OCI-LY7 (cell line): ENCODE measurements around the gene CGNL1. TPM values are rescaled to one million over a fixed set of nuclear protein-coding genes. Genes with fewer than 3 reads are reported as not detected.
A peak's percentile ranks its signal among the peaks of the same experiment; 100 is the strongest.

Experiments used
- BruUV-seq: library from RNA; stranded (reverse); fragments of 400-500 nt; replicated peaks from 2 replicates; lab custom pipeline; 2021; lab: Mats Ljungman, UMichigan
- CTCF ChIA-PET: fragments of 300-600 bp; sonication (Branson Sonifier 250); formaldehyde crosslinking; loops from one replicate; lab custom pipeline; 2022; ENCODE audit warnings: antibody characterized with exemption; ENCODE audit not compliant: unreplicated experiment; lab: Charles Lee
- POLR2A ChIA-PET: fragments of 300-600 bp; sonication (Branson Sonifier 250); formaldehyde crosslinking; loops from one replicate; lab custom pipeline; 2022; ENCODE audit warnings: antibody characterized with exemption; lab: Charles Lee
- DNase-seq: peaks from one replicate; pipeline ENCODE4 v3.0.0-alpha.2; 2015; ENCODE audit warnings: low spot score
- H2AFZ ChIP-seq: fragments of 200-600 bp; sonication (generic), shearing (Covaris generic); 2 replicates; pipeline ENCODE4 v1.6.1; 2014; ENCODE audit warnings: mild to moderate bottlenecking, antibody characterized with exemption, low read length, moderate library complexity
- H3K27ac ChIP-seq: fragments of 200-600 bp; sonication (generic); 2 replicates; pipeline ENCODE4 v1.5.1; 2014; ENCODE audit warnings: mixed run types, low read depth, mild to moderate bottlenecking, moderate library complexity, low read length, inconsistent platforms; ENCODE audit not compliant: poor library complexity, severe bottlenecking
- H3K36me3 ChIP-seq: fragments of 200-600 bp; sonication (generic); 2 replicates; pipeline ENCODE4 v1.6.1; 2014; ENCODE audit warnings: mild to moderate bottlenecking, antibody characterized with exemption, low read length, moderate library complexity, mixed read lengths; ENCODE audit not compliant: insufficient read depth
- H3K4me1 ChIP-seq: fragments of 200-600 bp; sonication (generic); 2 replicates; pipeline ENCODE4 v1.5.1; 2014; ENCODE audit warnings: mild to moderate bottlenecking, low read length; ENCODE audit not compliant: insufficient read depth, poor library complexity, severe bottlenecking
- H3K4me2 ChIP-seq: fragments of 200-600 bp; sonication (generic); 2 replicates; pipeline ENCODE4 v1.6.1; 2014; ENCODE audit warnings: mild to moderate bottlenecking, low read length
- H3K4me3 ChIP-seq: fragments of 200-600 bp; sonication (generic); 2 replicates; pipeline ENCODE4 v1.5.1; 2014; ENCODE audit warnings: mild to moderate bottlenecking, low read depth, low read length; ENCODE audit not compliant: poor library complexity, severe bottlenecking
- H3K79me2 ChIP-seq: fragments of 200-600 bp; sonication (generic); 2 replicates; pipeline ENCODE4 v1.6.1; 2016; ENCODE audit warnings: low read depth, mild to moderate bottlenecking, low read length, moderate library complexity, mixed read lengths; ENCODE audit not compliant: insufficient read depth
- H3K9me2 ChIP-seq: fragments of 200-600 bp; sonication (generic); 2 replicates; pipeline ENCODE4 v1.6.1; 2016; ENCODE audit warnings: mild to moderate bottlenecking, low read length, mixed read lengths; ENCODE audit not compliant: insufficient read depth
- H3K9me3 ChIP-seq: fragments of 200-600 bp; sonication (generic); 2 replicates; pipeline ENCODE4 v1.6.1; 2014; ENCODE audit warnings: mild to moderate bottlenecking, mixed run types, low read length, mixed read lengths
- H4K20me1 ChIP-seq: fragments of 200-600 bp; sonication (generic); 2 replicates; pipeline ENCODE4 v1.6.1; 2014; ENCODE audit warnings: mild to moderate bottlenecking, antibody characterized with exemption, low read length, moderate library complexity, mixed read lengths; ENCODE audit not compliant: insufficient read depth
- EZH2phosphoT487 ChIP-seq: fragments of 200-600 bp; sonication (generic); IDR thresholded peaks from 2 replicates; pipeline ENCODE4 v1.6.1; 2018; ENCODE audit warnings: low read depth, borderline replicate concordance, mild to moderate bottlenecking, mixed run types, antibody characterized with exemption, low read length, moderate library complexity, mixed read lengths
- intact Hi-C: fragments of 100-400 bp; cut with micrococcal nuclease; formaldehyde crosslinking; loops from one replicate; pipeline ENCODE4 v1.10.0; 2022; ENCODE audit not compliant: unreplicated experiment
- total RNA-seq, 2 experiments: library from RNA; depleted of rRNA in 1 of 2; stranded (reverse); fragments of >200 nt in 1 of 2; shearing (Covaris generic) in 1 of 2; gene quantifications; 2 replicates each; pipeline ENCODE4 v1.2.3, GENCODE V29; 2014 to 2022
- TF ChIP-seq, protein P1 (sequence below): fragments of 200-600 bp; sonication (generic); conservative IDR thresholded peaks from 2 replicates; pipeline ENCODE4 v1.5.1; 2014; ENCODE audit warnings: mild to moderate bottlenecking, antibody characterized with exemption, low read length, moderate library complexity, mixed read lengths

Gene CGNL1
- total RNA-seq, 2 experiments from 2014 or later: 0.04 TPM; not detected in 1

DNA sequence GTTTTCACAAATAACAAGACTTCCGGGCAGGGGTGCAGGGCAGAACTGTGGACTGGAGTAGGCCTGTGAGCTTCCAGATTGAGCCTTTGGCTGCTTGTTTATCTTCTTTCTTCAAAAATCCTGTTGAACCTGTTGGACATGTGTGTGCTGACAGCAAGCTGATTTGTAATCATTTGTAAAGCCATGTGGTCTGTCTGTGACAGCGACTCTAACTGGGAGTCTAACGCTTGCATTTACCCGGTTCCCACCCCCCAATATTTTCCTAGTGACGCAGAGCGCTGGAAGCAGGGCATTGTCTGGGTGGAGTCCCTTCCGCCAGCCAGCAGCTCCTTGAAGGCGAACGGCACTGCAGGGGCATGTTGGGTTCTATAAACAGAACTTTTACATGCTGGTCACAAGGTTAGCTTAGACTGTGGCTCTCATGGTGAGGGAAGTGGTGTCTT, 129.7 kb downstream of the CGNL1 start:
- intact Hi-C loops: no loop called here
- BruUV-seq: no TSS peak
- no peaks in the 10 kb centered on the region for H3K4me1 ChIP-seq
- no peak overlapping the region for H2AFZ ChIP-seq
- H3K4me3 ChIP-seq: no peak overlapping the region
- no peaks in the 10 kb centered on the region for H3K36me3 ChIP-seq
- H3K9me2 ChIP-seq: no peaks in the 10 kb centered on the region
- no peaks in the 10 kb centered on the region for H4K20me1 ChIP-seq
- H3K9me3 ChIP-seq: no peaks in the 10 kb centered on the region
- CTCF ChIA-PET: no interaction called here
- TF ChIP-seq, protein P1, sequence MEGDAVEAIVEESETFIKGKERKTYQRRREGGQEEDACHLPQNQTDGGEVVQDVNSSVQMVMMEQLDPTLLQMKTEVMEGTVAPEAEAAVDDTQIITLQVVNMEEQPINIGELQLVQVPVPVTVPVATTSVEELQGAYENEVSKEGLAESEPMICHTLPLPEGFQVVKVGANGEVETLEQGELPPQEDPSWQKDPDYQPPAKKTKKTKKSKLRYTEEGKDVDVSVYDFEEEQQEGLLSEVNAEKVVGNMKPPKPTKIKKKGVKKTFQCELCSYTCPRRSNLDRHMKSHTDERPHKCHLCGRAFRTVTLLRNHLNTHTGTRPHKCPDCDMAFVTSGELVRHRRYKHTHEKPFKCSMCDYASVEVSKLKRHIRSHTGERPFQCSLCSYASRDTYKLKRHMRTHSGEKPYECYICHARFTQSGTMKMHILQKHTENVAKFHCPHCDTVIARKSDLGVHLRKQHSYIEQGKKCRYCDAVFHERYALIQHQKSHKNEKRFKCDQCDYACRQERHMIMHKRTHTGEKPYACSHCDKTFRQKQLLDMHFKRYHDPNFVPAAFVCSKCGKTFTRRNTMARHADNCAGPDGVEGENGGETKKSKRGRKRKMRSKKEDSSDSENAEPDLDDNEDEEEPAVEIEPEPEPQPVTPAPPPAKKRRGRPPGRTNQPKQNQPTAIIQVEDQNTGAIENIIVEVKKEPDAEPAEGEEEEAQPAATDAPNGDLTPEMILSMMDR: no peak
- no peak for TF ChIP-seq EZH2phosphoT487
- H3K27ac ChIP-seq: no peak overlapping the region
- POLR2A ChIA-PET: no interaction called here
- no peaks in the 10 kb centered on the region for H3K79me2 ChIP-seq
- no peak for DNase-seq
- no peak overlapping the region for H3K4me2 ChIP-seq

- ChIA-PET CTCF (no interaction called here), POLR2A (no interaction called here)
- no peaks in the 10 kb centered on the region for H3K9me3 ChIP-seq
- H4K20me1 ChIP-seq: no peaks in the 10 kb centered on the region
- no peak overlapping the region for H3K27ac ChIP-seq
- intact Hi-C loops: no loop called here
- H3K36me3 ChIP-seq: no peaks in the 10 kb centered on the region
- TF ChIP-seq EZH2phosphoT487: no peak
- TF ChIP-seq, protein P1: 0 out of 2 replicates have a peak, but pooled peaks have one; percentile 27
- H3K4me3 ChIP-seq: no peak overlapping the region
- H3K9me2 ChIP-seq: no peaks in the 10 kb centered on the region
- H2AFZ ChIP-seq: no peak overlapping the region
- no peaks in the 10 kb centered on the region for H3K79me2 ChIP-seq
- no peaks in the 10 kb centered on the region for H3K4me1 ChIP-seq
- DNase-seq: no peak
- H3K4me2 ChIP-seq: no peak overlapping the region
- no TSS peak for BruUV-seq
These were observed 130.1 kb downstream of the CGNL1 start for GRCh38 chr15:57506422-57506821.

GRCh38 chr15:57507111-57507510, 130.8 kb downstream of the CGNL1 start:
- no peak overlapping the region for H3K4me3 ChIP-seq
- no peak overlapping the region for H2AFZ ChIP-seq
- no TSS peak for BruUV-seq
- no peak for TF ChIP-seq EZH2phosphoT487
- TF ChIP-seq, protein P1: no peak
- H4K20me1 ChIP-seq: no peaks in the 10 kb centered on the region
- H3K4me1 ChIP-seq: no peaks in the 10 kb centered on the region
- intact Hi-C loops: no loop called here
- CTCF ChIA-PET: no interaction called here
- H3K4me2 ChIP-seq: no peak overlapping the region
- H3K9me2 ChIP-seq: no peaks in the 10 kb centered on the region
- no peak for DNase-seq
- H3K9me3 ChIP-seq: no peaks in the 10 kb centered on the region
- no peaks in the 10 kb centered on the region for H3K36me3 ChIP-seq
- H3K27ac ChIP-seq: no peak overlapping the region
- H3K79me2 ChIP-seq: no peaks in the 10 kb centered on the region
- POLR2A ChIA-PET: no interaction called here
